Mammary epithelial cell (primary cell): Measurements from ENCODE around the gene PIGB.

ENCODE experiments used
- EZH2 ChIP-seq: IDR thresholded peaks from 2 replicates; pipeline ENCODE4 v1.6.1; 2012; ENCODE audit warnings: low read length, inconsistent platforms, borderline replicate concordance
- TF ChIP-seq, protein P1 (sequence below), 2 donors: IDR thresholded peaks in 1 of 2; conservative IDR thresholded peaks in 1 of 2; 2 replicates each; pipeline ENCODE4 v1.5.1; 2011 to 2012; ENCODE audit warnings: inconsistent platforms in 2 of 2, low read length in 2 of 2, mild to moderate bottlenecking in 2 of 2, control low read depth in 1 of 2, low read depth in 1 of 2; ENCODE audit not compliant: insufficient read depth in 1 of 2; ENCODE audit errors: extremely low read depth in 1 of 2

DNA sequence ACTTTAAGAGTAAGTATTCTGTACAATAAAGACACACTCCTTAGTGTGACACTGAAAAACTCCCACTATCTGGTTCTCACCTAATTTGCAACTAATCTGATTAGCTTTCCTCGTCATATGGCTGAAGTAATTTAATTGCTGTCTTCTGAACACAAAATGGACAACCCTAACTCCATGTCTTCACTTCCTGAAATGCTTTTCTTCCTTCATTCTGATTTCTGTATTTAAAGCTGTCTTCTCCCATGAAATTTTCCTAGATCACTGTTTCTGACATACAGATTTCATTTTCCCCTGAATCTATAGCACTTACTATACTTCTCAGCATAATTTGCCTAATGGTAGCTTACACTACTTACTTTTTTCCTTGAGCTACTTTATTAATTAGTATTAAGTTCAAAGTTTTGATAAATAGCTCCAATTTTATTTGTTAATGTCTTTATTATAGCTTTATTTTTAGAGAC lies 82.8 kb downstream of the PIGB start:
- TF ChIP-seq, protein P1, sequence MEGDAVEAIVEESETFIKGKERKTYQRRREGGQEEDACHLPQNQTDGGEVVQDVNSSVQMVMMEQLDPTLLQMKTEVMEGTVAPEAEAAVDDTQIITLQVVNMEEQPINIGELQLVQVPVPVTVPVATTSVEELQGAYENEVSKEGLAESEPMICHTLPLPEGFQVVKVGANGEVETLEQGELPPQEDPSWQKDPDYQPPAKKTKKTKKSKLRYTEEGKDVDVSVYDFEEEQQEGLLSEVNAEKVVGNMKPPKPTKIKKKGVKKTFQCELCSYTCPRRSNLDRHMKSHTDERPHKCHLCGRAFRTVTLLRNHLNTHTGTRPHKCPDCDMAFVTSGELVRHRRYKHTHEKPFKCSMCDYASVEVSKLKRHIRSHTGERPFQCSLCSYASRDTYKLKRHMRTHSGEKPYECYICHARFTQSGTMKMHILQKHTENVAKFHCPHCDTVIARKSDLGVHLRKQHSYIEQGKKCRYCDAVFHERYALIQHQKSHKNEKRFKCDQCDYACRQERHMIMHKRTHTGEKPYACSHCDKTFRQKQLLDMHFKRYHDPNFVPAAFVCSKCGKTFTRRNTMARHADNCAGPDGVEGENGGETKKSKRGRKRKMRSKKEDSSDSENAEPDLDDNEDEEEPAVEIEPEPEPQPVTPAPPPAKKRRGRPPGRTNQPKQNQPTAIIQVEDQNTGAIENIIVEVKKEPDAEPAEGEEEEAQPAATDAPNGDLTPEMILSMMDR (conservative IDR thresholded peaks at IDR 0.05 in 1 of 2, IDR thresholded peaks at IDR 0.05 in 1 of 2; ENCODE audit: extremely low read depth in 1 of 2, insufficient read depth in 1 of 2, low read depth in 1 of 2, low read length in 2 of 2), result no peak
- TF ChIP-seq EZH2, result no peak
